GM19023 (cell line): ENCODE data around the gene CDCA7L.
"Not testable (repeated sequence)": the region's sequence is repeated elsewhere in the genome, so short reads cannot be mapped to it uniquely, and the experiment has no call there.

Experiments used
- ATAC-seq: cut with Tn5 transposase; IDR thresholded peaks from one replicate; pipeline ENCODE4 v1.9.1; 2021; ENCODE audit warnings: mild to moderate bottlenecking, moderate library complexity; ENCODE audit not compliant: unreplicated experiment

Gene CDCA7L

DNA sequence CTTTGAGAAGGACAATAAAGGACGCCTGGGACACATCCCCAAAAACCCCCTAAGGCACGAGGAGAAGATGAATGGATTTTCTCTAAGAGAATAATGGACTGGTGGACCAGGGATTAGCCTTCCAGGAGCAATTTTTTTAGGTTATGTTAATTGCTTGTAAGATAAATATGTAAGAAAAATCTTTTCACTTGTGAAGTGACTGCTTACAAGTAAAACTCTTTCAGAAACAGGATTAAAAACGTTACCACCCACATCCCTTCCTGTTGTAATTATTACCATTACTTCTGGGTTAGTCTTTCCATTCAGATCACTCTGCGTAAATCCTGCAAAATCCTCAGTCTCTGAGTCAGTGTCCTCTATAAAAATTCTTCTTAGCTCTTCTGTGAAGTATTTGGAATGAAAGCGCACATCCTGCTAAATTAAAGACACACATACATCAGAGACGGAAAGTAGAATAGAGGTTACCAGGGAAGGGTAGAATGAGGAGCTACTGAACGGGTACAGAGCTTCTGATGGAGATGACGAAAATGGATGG, 34.3 kb downstream of the CDCA7L start:
- no peak for ATAC-seq

DNA sequence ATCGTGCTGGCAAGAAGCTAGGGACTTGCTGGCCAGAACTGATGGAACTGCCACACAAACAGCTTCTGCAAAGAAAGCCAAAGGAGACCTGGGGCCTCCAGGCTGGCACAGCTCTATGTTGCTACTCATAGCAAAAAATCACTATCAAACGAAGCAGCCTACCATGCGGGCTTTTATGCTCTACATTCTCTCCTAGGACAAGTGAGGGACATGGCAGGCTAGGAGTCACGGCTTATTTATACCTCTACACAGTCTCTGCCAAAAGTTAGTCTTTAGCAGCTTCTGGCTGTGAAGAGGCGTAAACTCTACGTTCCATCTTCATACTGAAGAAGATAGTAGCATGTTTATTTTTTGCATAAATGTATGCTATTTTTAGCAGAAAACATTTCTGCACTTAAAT, 35.4 kb downstream of the CDCA7L start:
- ATAC-seq, result no peak

DNA sequence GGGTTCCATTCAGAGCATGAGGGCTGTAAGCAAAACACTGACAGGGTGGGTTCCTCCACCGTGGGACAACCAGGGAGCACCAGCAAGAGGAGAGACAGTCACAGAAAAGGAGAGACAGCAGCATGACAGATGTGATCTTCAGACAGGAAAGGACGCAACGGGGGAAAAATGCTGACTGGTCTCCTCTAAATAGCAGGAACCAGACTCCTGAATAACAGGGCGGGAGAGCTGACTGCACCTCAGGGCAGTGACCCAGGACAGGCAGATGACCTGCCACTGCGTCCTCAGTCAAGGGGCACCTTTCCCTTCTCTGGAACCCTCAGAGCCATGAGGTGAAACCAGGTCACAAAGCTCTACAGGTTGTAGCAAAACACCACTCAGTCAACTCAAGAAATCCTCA, 37.0 kb downstream of the CDCA7L start:
- ATAC-seq, result no peak

GRCh38 chr7:21903020-21903786, 42.5 kb downstream of the CDCA7L start:
- ATAC-seq, result no peak

DNA sequence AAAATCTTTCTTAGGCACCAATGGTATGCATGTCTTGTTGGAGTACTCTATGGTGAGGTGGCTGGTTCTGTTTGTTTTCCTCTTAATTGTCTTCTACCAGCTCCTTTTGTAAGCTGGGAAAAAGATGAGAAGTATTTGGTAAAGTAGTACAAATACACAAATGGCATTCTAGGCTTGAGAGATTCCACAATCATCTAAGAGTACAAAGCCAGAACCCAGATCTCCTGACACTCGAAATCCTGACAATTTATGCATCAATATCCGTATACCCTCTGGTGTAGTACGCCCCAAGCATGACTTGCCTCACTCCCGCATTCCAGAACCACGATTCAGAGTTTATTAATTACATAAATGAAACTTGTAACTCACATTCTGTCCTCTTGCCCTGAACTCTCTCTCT, 43.5 kb downstream of the CDCA7L start:
- no peak for ATAC-seq

- ATAC-seq, result peak; percentile 89
These were observed 47.3 kb downstream of the CDCA7L start for GRCh38 chr7:21898265-21898930.

- ATAC-seq, result no peak
These were observed 52.3 kb downstream of the CDCA7L start for GRCh38 chr7:21893401-21893800.

DNA sequence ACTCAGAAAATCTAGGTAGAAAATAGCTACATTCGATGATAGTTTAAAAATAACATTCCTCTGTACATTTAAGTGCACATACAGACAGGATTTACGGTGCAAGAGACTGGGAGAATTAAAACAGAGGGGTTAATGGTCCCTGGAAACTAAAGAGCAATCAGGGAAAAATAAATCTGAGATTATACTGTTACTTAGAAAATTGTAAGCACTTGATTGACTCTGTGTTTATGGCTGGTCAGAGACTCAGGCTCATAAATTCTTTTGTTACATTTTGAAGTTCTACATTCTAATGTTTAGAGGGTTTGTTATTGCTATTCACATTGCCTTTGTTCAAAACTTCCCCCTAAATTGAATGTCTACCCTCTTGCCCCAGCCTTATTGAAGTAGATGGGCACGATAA, 54.4 kb downstream of the CDCA7L start:
- no peak for ATAC-seq

DNA sequence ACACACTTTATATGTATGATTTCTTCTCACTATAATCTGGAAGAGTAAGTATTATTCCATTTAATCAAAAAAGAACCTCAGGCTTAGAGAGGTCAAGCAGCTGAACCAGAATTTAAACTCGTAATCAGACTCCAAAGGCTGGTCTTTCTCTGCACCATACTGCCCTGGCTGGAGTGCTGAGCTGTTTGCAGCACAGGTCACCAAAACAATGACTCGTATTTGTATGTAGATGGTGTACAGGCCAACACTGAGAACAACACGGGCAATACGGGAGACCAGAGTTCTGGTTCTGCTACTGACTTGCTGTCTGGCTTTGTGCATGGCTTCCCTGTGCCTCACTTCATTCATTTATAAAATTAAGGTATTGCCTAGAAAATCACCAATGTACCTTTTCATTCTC, 57.9 kb downstream of the CDCA7L start:
- no peak for ATAC-seq

GRCh38 chr7:21887353-21887752, 58.3 kb downstream of the CDCA7L start:
- ATAC-seq, result no peak

DNA sequence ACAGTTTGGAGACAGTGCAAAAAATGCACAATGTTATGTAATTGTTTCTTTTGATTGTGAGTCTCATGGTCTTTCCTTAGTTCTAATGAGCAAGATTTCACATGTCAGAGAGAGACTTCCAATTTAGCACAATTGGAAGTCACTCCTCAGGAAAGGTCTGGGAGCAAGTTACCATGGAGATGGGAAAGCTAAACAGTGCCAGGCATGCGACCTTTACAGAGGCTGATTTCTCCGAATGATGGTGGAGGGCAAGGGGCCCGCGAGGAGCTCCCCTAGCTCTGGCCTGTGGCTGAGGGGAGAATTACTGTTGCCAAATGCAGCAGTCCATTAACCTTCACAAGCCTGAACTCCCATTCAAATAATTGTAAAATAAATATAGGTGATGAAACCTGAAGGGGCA, 59.3 kb downstream of the CDCA7L start:
- ATAC-seq, result no peak

GRCh38 chr7:21884496-21884895, 61.2 kb downstream of the CDCA7L start:
- no peak for ATAC-seq

GRCh38 chr7:21883501-21883900, 62.2 kb downstream of the CDCA7L start:
- ATAC-seq, result not testable (repeated sequence)

DNA sequence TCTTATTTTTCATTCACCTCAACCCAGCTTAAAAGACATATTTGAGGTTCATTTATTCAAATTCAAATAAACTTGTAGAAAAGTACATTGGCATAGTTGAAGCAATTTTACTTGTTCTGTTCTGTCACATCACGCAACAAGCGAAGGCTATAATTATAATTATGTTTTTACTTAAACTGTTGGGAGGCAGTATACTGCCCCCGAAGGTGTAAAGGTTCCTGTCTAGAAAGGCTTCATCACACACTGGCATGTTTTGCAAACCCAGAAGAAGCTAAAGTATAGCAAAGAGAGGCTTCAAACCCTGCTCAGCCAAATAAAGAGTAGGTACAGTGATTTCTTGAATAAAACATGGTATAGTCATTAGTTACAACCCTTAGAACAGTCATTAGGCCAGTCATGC, 62.6 kb downstream of the CDCA7L start:
- ATAC-seq, result no peak

- no peak for ATAC-seq
These were observed 75.8 kb downstream of the CDCA7L start for GRCh38 chr7:21869785-21870402.

- ATAC-seq, result no peak
These were observed 77.2 kb downstream of the CDCA7L start for GRCh38 chr7:21868576-21868850.

- no peak for ATAC-seq
These were observed 77.7 kb downstream of the CDCA7L start for GRCh38 chr7:21867816-21868575.

DNA sequence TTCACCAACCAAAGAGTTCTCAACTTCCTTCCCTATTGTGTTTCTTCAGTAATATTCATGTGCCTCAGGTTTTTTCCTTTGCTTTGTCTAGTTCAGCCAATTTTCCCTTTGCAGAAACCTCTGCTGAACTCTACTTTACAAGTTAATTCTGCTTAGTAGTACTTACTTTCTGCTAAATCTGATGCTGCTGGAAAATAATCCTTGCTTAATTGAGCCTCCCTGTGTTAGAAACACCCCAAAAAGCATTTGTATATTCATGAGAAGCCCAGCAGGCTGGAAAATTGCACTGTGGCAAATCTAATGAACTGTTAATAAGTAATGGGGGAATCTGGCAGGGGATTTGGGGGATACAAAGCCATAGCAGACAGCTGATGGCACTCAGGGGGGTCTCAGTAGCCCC, 78.5 kb downstream of the CDCA7L start:
- no peak for ATAC-seq

DNA sequence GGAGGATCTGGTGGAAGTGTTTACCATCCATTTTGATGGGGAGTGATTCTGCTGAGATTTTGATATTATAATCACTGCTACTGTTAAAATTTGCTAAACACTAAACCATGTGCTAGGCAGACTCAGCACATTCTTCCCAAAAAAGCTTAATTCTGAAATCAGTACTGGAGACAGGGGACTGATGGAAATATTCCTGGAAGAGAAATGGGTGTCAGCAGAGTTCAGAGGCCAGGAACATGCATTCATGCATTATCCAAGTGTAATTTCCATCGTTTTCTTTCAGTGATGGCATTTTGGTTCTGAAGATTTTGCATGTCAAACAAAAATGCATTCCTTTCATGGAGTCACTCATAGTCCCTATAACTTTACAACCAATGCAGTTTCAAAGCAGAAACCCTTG, 79.0 kb downstream of the CDCA7L start:
- ATAC-seq, result no peak

DNA sequence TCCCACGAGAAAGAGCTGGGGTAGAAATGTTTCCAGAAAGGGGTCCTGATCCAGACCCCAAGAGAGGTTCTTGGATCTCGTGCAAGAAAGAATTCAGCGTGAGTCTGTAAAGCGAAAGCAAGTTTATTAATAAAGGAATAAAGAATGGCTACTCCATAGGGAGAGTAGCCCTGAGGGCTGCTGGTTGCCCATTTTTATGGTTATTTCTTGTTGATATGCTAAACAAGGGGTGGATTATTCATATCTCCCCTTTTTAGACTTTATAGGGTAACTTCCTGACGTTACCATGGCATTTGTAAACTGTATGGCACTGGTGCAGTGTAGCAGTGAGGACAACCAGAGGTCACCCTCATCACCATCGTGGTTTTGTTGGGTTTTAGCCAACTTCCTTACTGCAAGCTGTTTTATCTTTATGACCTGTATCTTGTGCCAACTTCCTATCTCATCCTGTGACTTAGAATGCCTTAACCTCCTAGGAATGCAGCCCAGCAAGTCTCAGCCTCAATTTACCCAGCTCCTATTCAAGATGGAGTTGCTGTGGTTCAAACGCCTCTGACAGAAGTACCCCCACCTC, 80.0 kb downstream of the CDCA7L start:
- ATAC-seq, result not testable (repeated sequence)

DNA sequence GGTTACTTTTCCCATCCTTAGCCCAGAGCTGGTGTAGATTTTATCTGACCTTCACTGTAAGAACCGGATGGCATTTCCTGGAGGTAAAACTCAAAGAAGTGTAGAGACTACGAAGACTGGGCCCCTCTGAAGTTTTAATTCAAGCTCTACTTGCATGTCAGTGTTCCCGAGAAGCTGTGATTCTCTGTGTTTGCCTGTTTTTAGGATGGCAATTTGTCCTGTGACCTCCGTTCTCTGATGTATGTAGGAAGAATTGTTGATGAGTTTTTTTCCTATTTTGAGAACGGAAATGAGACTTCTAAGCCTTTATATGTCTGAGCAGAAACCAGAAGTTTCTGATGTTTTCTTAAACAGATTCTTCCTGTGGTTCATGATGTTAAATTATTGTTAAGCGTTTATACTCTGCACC, 94.1 kb downstream of the CDCA7L start:
- ATAC-seq, result no peak
